ENCODE results near the gene PPP1R3C. TPM values are rescaled to one million over a fixed set of nuclear protein-coding genes. Genes with fewer than 3 reads are reported as not detected.

PPP1R3C gene
- total and polyA plus RNA-seq, 5 donors: 146 to 222 (median 202) TPM

DNA sequence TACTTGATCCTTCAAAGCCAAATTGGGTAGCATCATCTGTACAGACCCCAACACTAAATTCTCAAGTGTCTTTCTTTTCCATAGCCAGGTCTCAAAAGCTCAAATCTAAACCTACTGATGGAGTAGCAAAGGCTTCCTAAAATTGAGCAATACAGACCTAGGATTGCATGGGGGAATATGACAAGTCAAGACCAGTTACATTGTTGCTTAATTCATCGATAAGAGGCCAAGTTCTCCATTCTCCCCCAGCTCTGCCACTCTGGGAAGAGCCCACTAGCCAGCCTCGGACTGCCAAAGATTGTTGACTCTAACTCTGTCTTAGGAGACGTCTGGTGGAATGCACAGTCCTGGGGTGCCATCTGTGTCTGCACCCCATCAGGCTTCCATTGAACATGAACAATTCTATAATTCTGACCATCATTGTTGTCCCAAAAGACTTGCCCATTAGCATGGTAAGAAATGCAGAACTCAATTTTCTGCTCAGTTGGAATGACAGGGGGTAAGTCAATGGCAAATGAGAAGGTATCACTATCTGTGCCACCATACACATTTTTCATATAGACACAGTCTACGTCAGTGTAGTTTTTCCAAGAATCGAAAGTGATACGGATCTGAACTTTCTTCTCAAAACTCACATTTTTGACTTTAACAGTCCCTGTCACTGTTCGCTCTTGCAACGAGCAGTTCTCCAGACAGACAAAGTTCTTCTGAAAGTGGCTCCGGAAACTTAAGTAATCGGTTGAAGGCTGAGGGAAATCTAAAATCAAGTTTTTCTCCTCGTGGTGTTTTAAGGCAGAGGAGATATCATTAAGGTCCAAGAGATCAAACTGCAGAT, 2.9 kb downstream of the PPP1R3C start:
- H3K27ac ChIP-seq (ENCODE audit: low read length): peak overlapping the region; percentile 65
- no peak for ATAC-seq
- no peaks in the 10 kb centered on the region for H3K9me3 ChIP-seq (ENCODE audit: control insufficient read depth, low read length)
- peak overlapping the region; percentile 84 for H3K4me3 ChIP-seq (ENCODE audit: low read length)
- WGBS: 60% methylated on average over 11 of the region's 11 CpGs
- intact Hi-C loops (cut with DNase I): loop anchor here (5.0 to 10.0 kb wide), 5 partner anchors 38 to 215 kb away; partner anchors contain the start of gene HECTD2 (in 1 of the 4)
- H3K27me3 ChIP-seq (ENCODE audit: control insufficient read depth, insufficient read depth): no peaks in the 10 kb centered on the region
- DNase-seq: no peak
- peaks cover 3% of the 10 kb centered on the region for H3K4me1 ChIP-seq (ENCODE audit: control insufficient read depth, insufficient read depth, low read length)

DNA sequence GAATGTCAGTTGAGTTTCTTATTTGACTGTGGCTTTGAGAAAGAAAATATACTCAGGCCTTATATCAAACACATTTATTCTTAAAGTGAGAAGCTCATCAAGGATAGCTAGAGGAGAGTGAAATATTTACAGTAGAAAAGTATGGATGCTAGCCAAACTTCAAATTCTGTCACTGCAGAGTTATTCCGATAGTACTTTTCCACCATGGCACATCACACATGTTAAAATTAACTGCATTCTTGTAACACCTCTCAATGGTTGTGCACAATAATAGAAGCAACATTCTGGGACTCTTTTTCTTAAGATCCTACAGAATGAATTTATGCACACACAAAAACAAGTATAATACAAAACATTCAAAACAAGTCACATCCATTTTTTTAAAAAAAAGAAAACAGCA, 4.5 kb downstream of the PPP1R3C start:
- Histone ChIP-seq H3K9me3 (ENCODE audit: control insufficient read depth, low read length) (no peaks in the 10 kb centered on the region), H3K27me3 (ENCODE audit: control insufficient read depth, insufficient read depth) (no peaks in the 10 kb centered on the region), H3K27ac (ENCODE audit: low read length) (no peak overlapping the region), H3K4me3 (ENCODE audit: low read length) (peak overlapping the region; percentile 84), H3K4me1 (ENCODE audit: control insufficient read depth, insufficient read depth, low read length) (peaks cover 3% of the 10 kb centered on the region)
- WGBS: 41% methylated on average over 1 of the region's 1 CpG
- intact Hi-C loops (cut with DNase I): loop anchor here in 1 of 4 donors (5.0 kb wide), 1 partner anchor 36 kb away; no protein-coding TSS in a partner anchor
- DNase-seq (no peak), ATAC-seq (no peak)

DNA sequence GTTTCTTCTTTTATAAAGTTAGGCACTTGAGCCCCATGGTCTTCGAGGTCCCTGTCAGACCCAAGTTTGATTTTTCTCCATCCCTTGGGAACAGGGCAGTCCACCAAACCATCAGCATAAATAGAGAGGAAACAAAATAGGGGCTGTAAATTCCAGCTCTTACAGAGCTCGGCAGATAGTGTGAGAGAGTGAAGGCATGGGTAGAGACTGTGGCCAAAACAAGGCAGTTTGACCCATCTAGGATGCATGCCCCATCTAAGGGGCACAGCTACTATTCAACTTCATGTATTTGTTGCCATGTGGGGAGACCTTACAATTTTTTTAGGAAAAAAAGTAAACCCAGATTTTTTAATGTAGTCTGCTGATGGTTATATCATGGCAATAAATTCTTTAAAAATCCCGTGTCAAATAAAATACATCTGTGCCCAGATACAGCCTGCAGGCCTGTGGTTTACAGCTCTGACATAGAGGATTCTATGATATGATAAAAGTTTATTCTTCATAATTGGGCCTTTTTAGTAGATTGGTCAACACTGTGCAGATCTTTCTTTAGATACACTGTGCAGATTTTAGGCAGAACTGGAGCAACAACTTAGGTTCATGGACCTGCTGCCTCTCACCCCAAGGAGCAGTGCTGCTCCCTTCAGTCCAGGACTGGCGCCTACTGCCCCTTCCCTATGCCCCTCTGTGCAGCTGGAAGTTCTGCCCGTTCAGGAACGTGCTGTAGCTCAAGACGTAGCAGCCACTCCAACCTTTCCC, 5.3 kb downstream of the PPP1R3C start:
- ATAC-seq (peak; percentile 11 to 35), DNase-seq (no peak)
- Histone ChIP-seq H3K27me3 (ENCODE audit: control insufficient read depth, insufficient read depth) (no peaks in the 10 kb centered on the region), H3K4me1 (ENCODE audit: control insufficient read depth, insufficient read depth, low read length) (peaks cover 3% of the 10 kb centered on the region), H3K27ac (ENCODE audit: low read length) (peak overlapping the region; percentile 68), H3K9me3 (ENCODE audit: control insufficient read depth, low read length) (no peaks in the 10 kb centered on the region), H3K4me3 (ENCODE audit: low read length) (peak overlapping the region; percentile 84)
- intact Hi-C loops (cut with DNase I): loop anchor here in 1 of 4 donors (5.0 kb wide), 1 partner anchor 35 kb away; no protein-coding TSS in a partner anchor
- WGBS: 44% methylated on average over 7 of the region's 7 CpGs

DNA sequence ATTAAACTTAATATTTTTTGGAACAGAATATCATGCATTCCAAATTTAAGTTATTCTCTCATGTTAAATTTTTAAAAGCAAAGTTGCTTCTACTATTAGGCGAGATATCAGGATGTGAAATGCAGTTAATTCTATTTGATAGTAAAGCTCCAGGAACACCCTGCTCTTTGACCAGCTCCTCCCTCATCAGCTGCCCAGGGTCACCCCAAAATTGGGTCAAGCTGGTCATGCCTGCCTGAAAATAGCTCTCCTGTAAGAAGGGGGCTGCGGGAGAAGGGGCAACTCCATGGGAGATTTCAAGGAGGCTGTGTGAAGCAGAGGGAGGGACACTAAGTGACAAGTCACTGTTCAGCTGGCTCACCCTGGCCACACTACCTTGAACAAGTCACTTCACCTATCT, 5.9 kb downstream of the PPP1R3C start:
- Histone ChIP-seq H3K27ac (ENCODE audit: low read length) (peak overlapping the region; percentile 32), H3K27me3 (ENCODE audit: control insufficient read depth, insufficient read depth) (no peaks in the 10 kb centered on the region), H3K9me3 (ENCODE audit: control insufficient read depth, low read length) (no peaks in the 10 kb centered on the region), H3K4me1 (ENCODE audit: control insufficient read depth, insufficient read depth, low read length) (peaks cover 3% of the 10 kb centered on the region), H3K4me3 (ENCODE audit: low read length) (no peak overlapping the region)
- DNase-seq (no peak), ATAC-seq (peak; percentile 24 to 25)
- intact Hi-C loops (cut with DNase I): loop anchor here in 1 of 4 donors (5.0 kb wide), 1 partner anchor 35 kb away; no protein-coding TSS in a partner anchor
- 69% methylated on average over 2 of the region's 2 CpGs for WGBS

DNA sequence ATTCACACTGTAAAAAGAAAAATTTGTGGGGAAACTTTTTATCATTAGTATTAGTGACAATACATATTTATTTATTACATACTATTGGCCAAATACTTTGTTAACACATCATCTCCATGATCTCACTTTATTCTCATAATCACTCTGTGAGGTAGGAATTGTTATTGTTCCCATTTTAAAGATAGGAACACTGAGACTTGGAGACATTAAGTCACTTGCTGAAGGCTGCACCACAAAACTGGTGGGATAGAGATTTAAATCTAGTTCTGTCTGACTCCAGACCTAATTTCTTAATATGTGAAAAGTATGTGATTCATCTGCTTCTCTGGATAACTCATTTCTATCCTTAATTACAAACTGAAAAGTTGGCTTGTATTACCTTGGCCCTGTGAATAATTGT, 8.2 kb downstream of the PPP1R3C start:
- Histone ChIP-seq H3K27me3 (ENCODE audit: control insufficient read depth, insufficient read depth) (no peaks in the 10 kb centered on the region), H3K9me3 (ENCODE audit: control insufficient read depth, low read length) (no peaks in the 10 kb centered on the region), H3K4me3 (ENCODE audit: low read length) (no peak overlapping the region), H3K4me1 (ENCODE audit: control insufficient read depth, insufficient read depth, low read length) (peaks cover 3% of the 10 kb centered on the region), H3K27ac (ENCODE audit: low read length) (no peak overlapping the region)
- intact Hi-C loops (cut with DNase I): loop anchor here in 1 of 4 donors (5.0 kb wide), 1 partner anchor 32 kb away; no protein-coding TSS in a partner anchor
- ATAC-seq (no peak), DNase-seq (no peak)

DNA sequence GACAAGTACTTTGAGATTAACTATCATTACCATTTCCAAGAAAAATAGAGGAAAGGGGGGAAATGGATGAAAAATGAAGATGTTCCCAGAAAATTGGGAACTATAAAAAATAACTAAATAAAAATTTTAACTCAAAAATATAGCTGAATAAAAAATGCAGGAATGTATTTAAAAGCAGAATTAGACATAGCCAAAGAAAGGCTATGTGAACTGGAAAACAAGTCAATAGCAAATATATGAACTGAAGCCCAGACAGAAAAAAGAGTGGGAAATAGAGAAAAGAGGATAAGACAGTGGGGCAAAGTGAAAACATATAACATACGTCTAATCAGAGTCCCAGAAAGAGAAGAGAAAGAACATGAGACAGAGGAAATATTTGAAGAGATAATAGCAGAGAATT, 10.3 kb downstream of the PPP1R3C start:
- Histone ChIP-seq H3K4me3 (ENCODE audit: low read length) (no peak overlapping the region), H3K27me3 (ENCODE audit: control insufficient read depth, insufficient read depth) (no peaks in the 10 kb centered on the region), H3K4me1 (ENCODE audit: control insufficient read depth, insufficient read depth, low read length) (peaks cover 3% of the 10 kb centered on the region), H3K27ac (ENCODE audit: low read length) (no peak overlapping the region), H3K9me3 (ENCODE audit: control insufficient read depth, low read length) (no peaks in the 10 kb centered on the region)
- DNase-seq (no peak), ATAC-seq (no peak)
- 97% methylated on average over 1 of the region's 1 CpG for WGBS
- intact Hi-C loops (cut with DNase I): no loop called here

DNA sequence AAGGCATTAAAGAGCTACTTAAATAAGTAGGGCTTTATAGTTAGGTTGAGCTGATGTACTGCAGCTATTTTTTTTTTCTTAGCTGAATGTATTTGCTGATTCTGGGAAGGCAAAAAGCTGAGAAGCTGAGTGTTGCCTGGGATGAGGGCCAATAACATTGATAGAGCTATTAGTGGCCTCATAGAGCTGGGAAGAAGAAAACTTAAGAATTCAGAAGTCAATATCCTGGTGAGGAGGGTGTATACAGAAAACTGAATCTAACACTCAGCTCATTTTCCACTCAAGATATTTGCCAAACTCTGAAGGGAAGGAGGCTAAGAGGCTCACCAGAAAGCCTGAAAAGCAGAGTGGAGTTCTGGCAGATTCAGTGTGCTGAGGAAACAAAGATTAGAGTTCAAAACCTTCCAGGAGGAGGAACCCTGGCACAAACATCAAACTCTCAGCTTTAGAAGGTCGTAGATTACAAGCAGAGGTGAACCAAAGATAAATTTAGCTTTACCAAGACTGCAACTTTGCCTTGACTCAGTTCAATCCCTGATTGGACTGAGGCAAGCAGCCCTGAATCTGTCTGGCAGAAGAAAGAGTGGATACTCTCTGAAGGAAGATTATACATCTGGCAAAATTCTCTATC, 11.3 kb downstream of the PPP1R3C start:
- Histone ChIP-seq H3K4me3 (ENCODE audit: low read length) (no peak overlapping the region), H3K27ac (ENCODE audit: low read length) (peak overlapping the region; percentile 20), H3K4me1 (ENCODE audit: control insufficient read depth, insufficient read depth, low read length) (no peaks in the 10 kb centered on the region), H3K27me3 (ENCODE audit: control insufficient read depth, insufficient read depth) (no peaks in the 10 kb centered on the region), H3K9me3 (ENCODE audit: control insufficient read depth, low read length) (no peaks in the 10 kb centered on the region)
- intact Hi-C loops (cut with DNase I): no loop called here
- 40% methylated on average over 1 of the region's 1 CpG for WGBS
- DNase-seq (no peak), ATAC-seq (peak; percentile 57 to 90)

DNA sequence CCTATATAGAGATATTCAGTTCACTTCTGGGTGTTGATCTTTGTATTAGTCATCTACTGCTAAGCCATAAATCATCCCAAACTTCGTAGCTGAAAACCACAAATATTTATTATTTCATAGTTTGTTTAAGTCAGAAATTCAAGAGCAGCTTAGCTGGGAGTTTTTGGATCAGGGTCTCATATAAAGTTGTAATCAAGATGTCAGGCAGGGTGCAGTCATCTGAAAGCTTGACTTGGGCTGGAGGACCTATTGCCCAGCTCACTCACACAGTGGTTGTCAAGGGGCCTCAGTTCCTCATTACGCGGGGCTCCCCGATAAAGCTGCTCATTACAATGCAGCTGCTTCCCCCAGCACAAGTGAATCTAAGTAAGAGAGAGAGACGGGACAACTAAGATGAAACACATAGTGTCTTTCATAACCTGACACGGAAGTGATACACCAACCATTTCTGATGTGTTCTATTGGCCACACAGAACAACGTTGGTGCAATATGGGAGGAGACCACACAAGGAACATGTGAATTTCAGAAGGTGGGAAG, 15.7 kb downstream of the PPP1R3C start:
- no peaks in the 10 kb centered on the region for H3K4me1 ChIP-seq (ENCODE audit: control insufficient read depth, insufficient read depth, low read length)
- intact Hi-C loops (cut with DNase I): no loop called here
- no peaks in the 10 kb centered on the region for H3K9me3 ChIP-seq (ENCODE audit: control insufficient read depth, low read length)
- no peaks in the 10 kb centered on the region for H3K27me3 ChIP-seq (ENCODE audit: control insufficient read depth, insufficient read depth)
- no peak for DNase-seq
- no peak for ATAC-seq
- 86% methylated on average over 7 of the region's 7 CpGs for WGBS
- no peak overlapping the region for H3K4me3 ChIP-seq (ENCODE audit: low read length)
- no peak overlapping the region for H3K27ac ChIP-seq (ENCODE audit: low read length)

DNA sequence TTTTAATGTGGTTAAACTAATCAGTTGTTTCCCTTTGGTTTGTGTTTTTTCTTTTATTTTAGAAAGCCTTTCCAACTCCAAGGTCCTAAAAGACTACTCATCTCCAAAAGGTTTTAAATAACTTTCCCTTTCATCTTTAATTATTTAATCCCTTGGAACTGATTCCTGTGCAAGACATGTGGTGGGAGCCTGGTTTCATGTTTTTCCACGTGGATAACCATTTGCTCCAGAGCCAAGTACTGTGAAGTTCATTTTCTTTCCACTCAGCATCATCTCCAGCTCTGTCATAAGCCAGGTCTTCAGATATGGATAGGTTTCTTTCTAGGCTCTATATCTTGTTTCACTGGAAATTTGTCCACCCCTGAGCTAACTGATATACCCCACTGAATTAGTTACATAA, 16.7 kb downstream of the PPP1R3C start:
- Histone ChIP-seq H3K4me3 (ENCODE audit: low read length) (no peak overlapping the region), H3K9me3 (ENCODE audit: control insufficient read depth, low read length) (no peaks in the 10 kb centered on the region), H3K27me3 (ENCODE audit: control insufficient read depth, insufficient read depth) (no peaks in the 10 kb centered on the region), H3K4me1 (ENCODE audit: control insufficient read depth, insufficient read depth, low read length) (peaks cover 5% of the 10 kb centered on the region), H3K27ac (ENCODE audit: low read length) (no peak overlapping the region)
- intact Hi-C loops (cut with DNase I): no loop called here
- ATAC-seq: no peak
- DNase-seq: no peak
- 50% methylated on average over 1 of the region's 1 CpG for WGBS

DNA sequence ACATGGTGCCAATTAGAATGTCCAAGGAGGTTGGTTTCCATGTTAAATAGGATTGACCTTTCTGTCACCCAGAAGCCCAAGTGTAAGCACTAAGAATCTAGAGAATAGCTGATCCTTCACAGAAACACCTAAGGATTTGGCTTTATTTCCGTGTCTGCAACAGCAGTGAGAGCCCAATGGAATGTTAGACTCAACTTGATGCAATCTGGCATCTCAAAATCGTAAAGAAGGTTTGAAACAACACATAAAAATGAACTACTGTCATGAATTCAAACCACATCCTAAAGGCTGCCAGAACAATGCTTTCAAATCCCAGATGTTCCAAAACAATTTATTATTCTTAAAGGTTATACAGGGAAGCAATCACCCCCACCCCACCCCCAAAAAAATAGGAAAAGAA, 18.6 kb downstream of the PPP1R3C start:
- WGBS: 64% methylated on average over 2 of the region's 2 CpGs
- Histone ChIP-seq H3K9me3 (ENCODE audit: control insufficient read depth, low read length) (no peaks in the 10 kb centered on the region), H3K27me3 (ENCODE audit: control insufficient read depth, insufficient read depth) (no peaks in the 10 kb centered on the region), H3K4me1 (ENCODE audit: control insufficient read depth, insufficient read depth, low read length) (peaks cover 7% of the 10 kb centered on the region), H3K4me3 (ENCODE audit: low read length) (no peak overlapping the region), H3K27ac (ENCODE audit: low read length) (peak overlapping the region; percentile 28)
- DNase-seq (no peak), ATAC-seq (no peak)
- intact Hi-C loops (cut with DNase I): no loop called here
